ENCODE results near the gene SLC25A12.

SLC25A12 gene

GRCh38 chr2:171794918-171795317 is 99.1 kb downstream of the SLC25A12 start:
- no peaks in the 10 kb centered on the region for H3K4me1 ChIP-seq (ENCODE audit: control insufficient read depth, insufficient read depth, low read length, poor library complexity, severe bottlenecking)
- no peaks in the 10 kb centered on the region for H3K9me3 ChIP-seq (ENCODE audit: control insufficient read depth, low read length)
- H3K27me3 ChIP-seq (replicated peaks; ENCODE audit: control insufficient read depth, insufficient read depth, low read length, poor library complexity, severe bottlenecking): no peaks in the 10 kb centered on the region
- no peak for DNase-seq
- no peak overlapping the region for H3K4me3 ChIP-seq (ENCODE audit: insufficient read depth, low read depth, low read length, poor library complexity, severe bottlenecking)
- H3K36me3 ChIP-seq (ENCODE audit: control insufficient read depth, insufficient read depth, low read length): peaks cover 14% of the 10 kb centered on the region
- no peak overlapping the region for H3K27ac ChIP-seq (ENCODE audit: insufficient read depth, low read length, poor library complexity, severe bottlenecking)

DNA sequence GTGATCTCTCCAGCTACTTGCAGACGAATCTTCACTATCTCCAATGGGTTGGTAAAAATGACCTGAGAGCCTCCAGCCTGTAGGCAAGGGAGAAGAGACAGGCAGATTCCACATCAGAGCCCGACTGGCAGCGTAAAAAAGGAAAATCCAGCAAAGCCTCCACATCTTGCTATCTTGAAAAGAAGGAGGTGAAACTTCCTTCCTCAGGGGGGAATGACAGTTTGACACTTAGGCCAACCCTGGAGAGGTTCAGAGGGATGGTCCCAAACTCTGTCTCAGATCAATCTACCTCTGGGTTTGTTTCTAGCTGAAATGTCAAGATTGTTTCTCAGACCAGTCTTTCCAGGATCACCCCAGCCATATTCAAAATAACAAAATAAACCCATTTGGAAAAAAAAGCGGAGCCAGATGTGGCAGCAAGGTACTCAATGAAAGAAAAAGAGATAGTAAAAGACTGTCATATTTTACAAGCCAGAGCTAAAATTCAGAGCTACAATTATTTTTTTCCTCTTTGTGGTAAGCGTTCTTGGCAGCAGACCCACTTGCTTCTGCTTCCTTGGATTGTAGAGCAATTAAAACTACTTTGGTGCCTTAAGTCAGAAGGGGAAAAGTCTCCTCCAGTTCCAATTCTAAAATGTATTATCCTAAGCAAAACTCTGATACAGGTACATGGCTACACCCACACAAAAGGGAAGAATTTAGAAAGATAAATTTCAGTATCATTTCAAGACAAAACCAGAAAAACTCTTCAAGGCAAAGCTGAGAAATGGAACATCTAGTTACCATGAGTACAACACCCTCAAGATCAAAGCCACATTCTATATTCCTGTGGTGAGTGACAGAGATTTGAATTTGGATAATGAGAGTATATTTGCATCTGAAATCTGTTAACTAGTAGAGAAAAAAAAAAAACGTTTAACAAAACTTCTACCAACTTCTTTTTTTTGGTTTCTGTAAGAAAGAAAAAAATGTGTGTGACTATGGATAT is 100.1 kb downstream of the SLC25A12 start:
- Histone ChIP-seq H3K4me1 (ENCODE audit: control insufficient read depth, insufficient read depth, low read length, poor library complexity, severe bottlenecking) (no peaks in the 10 kb centered on the region), H3K9me3 (ENCODE audit: control insufficient read depth, low read length) (no peaks in the 10 kb centered on the region), H3K36me3 (ENCODE audit: control insufficient read depth, insufficient read depth, low read length) (peaks cover 15% of the 10 kb centered on the region), H3K27me3 (replicated peaks; ENCODE audit: control insufficient read depth, insufficient read depth, low read length, poor library complexity, severe bottlenecking) (no peaks in the 10 kb centered on the region), H3K4me3 (ENCODE audit: insufficient read depth, low read depth, low read length, poor library complexity, severe bottlenecking) (no peak overlapping the region), H3K27ac (ENCODE audit: insufficient read depth, low read length, poor library complexity, severe bottlenecking) (no peak overlapping the region)
- DNase-seq: no peak

GRCh38 chr2:171792886-171793580 is 101.0 kb downstream of the SLC25A12 start:
- no peak overlapping the region for H3K27ac ChIP-seq (ENCODE audit: insufficient read depth, low read length, poor library complexity, severe bottlenecking)
- H3K36me3 ChIP-seq (ENCODE audit: control insufficient read depth, insufficient read depth, low read length): peaks cover 15% of the 10 kb centered on the region
- H3K9me3 ChIP-seq (ENCODE audit: control insufficient read depth, low read length): no peaks in the 10 kb centered on the region

GRCh38 chr2:171792157-171792556 is 101.9 kb downstream of the SLC25A12 start:
- H3K27me3 ChIP-seq (replicated peaks; ENCODE audit: control insufficient read depth, insufficient read depth, low read length, poor library complexity, severe bottlenecking): no peaks in the 10 kb centered on the region
- H3K9me3 ChIP-seq (ENCODE audit: control insufficient read depth, low read length): no peaks in the 10 kb centered on the region
- DNase-seq: no peak
- peaks cover 20% of the 10 kb centered on the region for H3K36me3 ChIP-seq (ENCODE audit: control insufficient read depth, insufficient read depth, low read length)
- H3K27ac ChIP-seq (ENCODE audit: insufficient read depth, low read length, poor library complexity, severe bottlenecking): no peak overlapping the region
- no peak overlapping the region for H3K4me3 ChIP-seq (ENCODE audit: insufficient read depth, low read depth, low read length, poor library complexity, severe bottlenecking)
- H3K4me1 ChIP-seq (ENCODE audit: control insufficient read depth, insufficient read depth, low read length, poor library complexity, severe bottlenecking): no peaks in the 10 kb centered on the region

More at GRCh38 chr2:171792886-171793580, 101.0 kb downstream of the SLC25A12 start:
- H3K4me1 ChIP-seq (ENCODE audit: control insufficient read depth, insufficient read depth, low read length, poor library complexity, severe bottlenecking): no peaks in the 10 kb centered on the region
- DNase-seq: no peak
- no peak overlapping the region for H3K4me3 ChIP-seq (ENCODE audit: insufficient read depth, low read depth, low read length, poor library complexity, severe bottlenecking)
- H3K27me3 ChIP-seq (replicated peaks; ENCODE audit: control insufficient read depth, insufficient read depth, low read length, poor library complexity, severe bottlenecking): no peaks in the 10 kb centered on the region

DNA sequence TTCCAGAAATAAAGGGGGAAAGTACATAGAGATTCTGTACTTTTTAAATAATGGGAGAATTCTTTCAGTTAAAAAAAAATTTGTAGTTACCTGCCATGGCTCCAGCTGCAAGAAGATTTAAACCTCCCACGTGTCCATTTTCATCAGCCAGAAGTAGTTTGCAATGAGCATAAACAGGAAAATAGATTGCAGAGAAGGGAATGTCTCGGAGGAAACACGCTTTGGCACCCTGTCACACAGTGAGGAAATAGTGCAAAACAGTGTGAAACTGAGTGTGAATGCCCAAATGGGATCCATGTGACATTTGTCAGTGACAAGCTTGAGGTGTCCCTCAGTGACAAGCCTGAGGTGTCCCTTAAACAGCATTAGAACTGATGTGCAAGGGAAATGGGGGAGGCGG is 102.7 kb downstream of the SLC25A12 start:
- Histone ChIP-seq H3K9me3 (ENCODE audit: control insufficient read depth, low read length) (no peaks in the 10 kb centered on the region), H3K4me3 (ENCODE audit: insufficient read depth, low read depth, low read length, poor library complexity, severe bottlenecking) (no peak overlapping the region), H3K36me3 (ENCODE audit: control insufficient read depth, insufficient read depth, low read length) (peaks cover 28% of the 10 kb centered on the region), H3K27ac (ENCODE audit: insufficient read depth, low read length, poor library complexity, severe bottlenecking) (no peak overlapping the region), H3K4me1 (ENCODE audit: control insufficient read depth, insufficient read depth, low read length, poor library complexity, severe bottlenecking) (no peaks in the 10 kb centered on the region), H3K27me3 (replicated peaks; ENCODE audit: control insufficient read depth, insufficient read depth, low read length, poor library complexity, severe bottlenecking) (no peaks in the 10 kb centered on the region)
- DNase-seq: no peak

DNA sequence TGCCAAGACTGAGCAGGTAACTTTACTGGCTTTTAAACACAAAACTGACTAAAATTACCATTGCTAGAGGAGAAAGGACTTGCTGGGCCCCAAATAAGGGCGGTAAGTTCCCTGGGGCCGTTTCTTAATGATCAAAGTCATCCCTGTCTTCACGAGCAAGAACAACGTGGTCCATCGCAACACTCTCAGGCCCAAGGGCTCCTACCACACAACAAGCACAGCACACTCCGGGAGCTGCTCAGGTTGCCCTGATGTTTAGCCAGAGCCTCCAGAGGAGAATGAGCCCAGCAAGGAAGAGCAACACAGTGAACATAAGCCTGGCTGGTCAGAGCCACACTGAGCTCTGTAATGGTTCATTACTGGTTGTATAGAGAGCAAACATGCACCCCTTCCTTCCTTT is 104.1 kb downstream of the SLC25A12 start:
- DNase-seq: no peak
- no peak overlapping the region for H3K27ac ChIP-seq (ENCODE audit: insufficient read depth, low read length, poor library complexity, severe bottlenecking)
- no peaks in the 10 kb centered on the region for H3K4me1 ChIP-seq (ENCODE audit: control insufficient read depth, insufficient read depth, low read length, poor library complexity, severe bottlenecking)
- H3K9me3 ChIP-seq (ENCODE audit: control insufficient read depth, low read length): no peaks in the 10 kb centered on the region
- no peaks in the 10 kb centered on the region for H3K27me3 ChIP-seq (replicated peaks; ENCODE audit: control insufficient read depth, insufficient read depth, low read length, poor library complexity, severe bottlenecking)
- H3K36me3 ChIP-seq (ENCODE audit: control insufficient read depth, insufficient read depth, low read length): peaks cover 38% of the 10 kb centered on the region
- H3K4me3 ChIP-seq (ENCODE audit: insufficient read depth, low read depth, low read length, poor library complexity, severe bottlenecking): no peak overlapping the region

GRCh38 chr2:171788316-171788993 is 105.6 kb downstream of the SLC25A12 start:
- no peak for DNase-seq
- peaks cover 50% of the 10 kb centered on the region for H3K36me3 ChIP-seq (ENCODE audit: control insufficient read depth, insufficient read depth, low read length)
- H3K27me3 ChIP-seq (replicated peaks; ENCODE audit: control insufficient read depth, insufficient read depth, low read length, poor library complexity, severe bottlenecking): no peaks in the 10 kb centered on the region
- H3K27ac ChIP-seq (ENCODE audit: insufficient read depth, low read length, poor library complexity, severe bottlenecking): no peak overlapping the region
- no peaks in the 10 kb centered on the region for H3K4me1 ChIP-seq (ENCODE audit: control insufficient read depth, insufficient read depth, low read length, poor library complexity, severe bottlenecking)
- H3K4me3 ChIP-seq (ENCODE audit: insufficient read depth, low read depth, low read length, poor library complexity, severe bottlenecking): no peak overlapping the region
- H3K9me3 ChIP-seq (ENCODE audit: control insufficient read depth, low read length): no peaks in the 10 kb centered on the region

DNA sequence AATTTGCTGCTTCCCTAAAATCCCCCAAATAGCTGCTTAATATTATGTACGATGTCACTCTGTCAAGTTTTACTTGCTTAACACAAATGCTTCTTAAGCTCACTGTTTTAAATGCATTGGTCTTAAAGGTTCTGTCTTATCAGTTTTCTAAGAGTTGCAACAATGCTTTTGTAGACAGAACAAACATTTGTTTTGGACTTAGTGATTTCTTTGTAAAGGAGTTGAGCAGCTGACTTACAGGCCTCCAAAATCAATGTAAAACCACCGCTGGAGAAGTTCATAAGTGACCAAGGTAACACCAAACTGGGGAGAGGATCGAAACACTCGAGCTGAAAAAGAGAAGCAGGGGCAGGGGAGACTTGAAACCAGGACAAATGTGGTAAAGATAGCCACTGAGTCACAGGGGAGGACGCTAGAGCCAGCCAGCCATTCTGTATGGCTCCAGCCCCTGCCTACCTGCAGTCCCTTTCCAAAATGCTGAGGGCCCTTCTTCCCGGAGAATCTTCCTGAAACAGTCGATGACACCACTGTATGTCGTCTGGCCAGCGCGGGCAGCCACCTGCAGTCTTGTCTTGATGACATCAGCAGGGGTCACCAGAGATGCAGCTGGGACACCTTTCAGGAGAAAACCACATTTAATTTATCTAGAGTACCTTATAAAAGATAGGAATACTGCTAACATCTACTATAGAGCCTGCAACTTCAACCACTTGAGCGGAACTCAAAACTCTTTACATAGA is 106.5 kb downstream of the SLC25A12 start:
- Histone ChIP-seq H3K9me3 (ENCODE audit: control insufficient read depth, low read length) (no peaks in the 10 kb centered on the region), H3K36me3 (ENCODE audit: control insufficient read depth, insufficient read depth, low read length) (peaks cover 52% of the 10 kb centered on the region)

DNA sequence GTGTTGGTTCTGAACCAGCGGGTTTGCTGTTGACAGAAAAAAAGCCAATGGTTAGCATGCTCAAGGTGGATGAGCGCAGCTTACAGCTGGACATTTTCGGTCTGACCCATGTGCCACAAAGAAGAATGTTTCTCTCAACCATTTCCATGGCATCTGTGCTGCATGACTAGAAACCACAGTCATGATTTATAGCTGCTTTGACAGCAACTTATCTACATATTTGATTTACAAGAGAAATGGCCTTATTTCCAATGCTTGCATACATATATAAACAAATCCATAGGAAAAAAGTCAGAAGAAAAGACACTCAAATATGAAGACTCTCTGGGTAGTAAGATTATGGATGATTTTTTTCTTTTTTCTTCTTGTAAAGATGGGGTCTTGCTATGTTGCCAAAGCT is 108.6 kb downstream of the SLC25A12 start:
- Histone ChIP-seq H3K27ac (ENCODE audit: insufficient read depth, low read length, poor library complexity, severe bottlenecking) (no peak overlapping the region), H3K27me3 (replicated peaks; ENCODE audit: control insufficient read depth, insufficient read depth, low read length, poor library complexity, severe bottlenecking) (no peaks in the 10 kb centered on the region), H3K36me3 (ENCODE audit: control insufficient read depth, insufficient read depth, low read length) (peaks cover 43% of the 10 kb centered on the region), H3K9me3 (ENCODE audit: control insufficient read depth, low read length) (no peaks in the 10 kb centered on the region), H3K4me3 (ENCODE audit: insufficient read depth, low read depth, low read length, poor library complexity, severe bottlenecking) (no peak overlapping the region), H3K4me1 (ENCODE audit: control insufficient read depth, insufficient read depth, low read length, poor library complexity, severe bottlenecking) (no peaks in the 10 kb centered on the region)
- DNase-seq: no peak

More for the DNA sequence above, 106.5 kb downstream of the SLC25A12 start:
- H3K27me3 ChIP-seq (replicated peaks; ENCODE audit: control insufficient read depth, insufficient read depth, low read length, poor library complexity, severe bottlenecking): no peaks in the 10 kb centered on the region
- no peaks in the 10 kb centered on the region for H3K4me1 ChIP-seq (ENCODE audit: control insufficient read depth, insufficient read depth, low read length, poor library complexity, severe bottlenecking)
- H3K4me3 ChIP-seq (ENCODE audit: insufficient read depth, low read depth, low read length, poor library complexity, severe bottlenecking): no peak overlapping the region
- H3K27ac ChIP-seq (ENCODE audit: insufficient read depth, low read length, poor library complexity, severe bottlenecking): no peak overlapping the region
- DNase-seq: no peak
